KMS-11 (cell line): ENCODE data around the gene OR51B5.

Experiments used
- H2AFZ ChIP-seq: fragments of 200-600 bp; sonication (generic); 2 replicates; pipeline ENCODE4 v1.6.1; 2016; ENCODE audit warnings: antibody characterized with exemption, mixed run types, low read depth
- H3K27ac ChIP-seq: fragments of 200-600 bp; sonication (generic); 2 replicates; pipeline ENCODE4 v1.6.1; 2016; ENCODE audit warnings: mild to moderate bottlenecking, mixed run types
- H3K27me3 ChIP-seq: fragments of 200-600 bp; sonication (generic); 2 replicates; pipeline ENCODE4 v1.6.1; 2017; ENCODE audit warnings: mild to moderate bottlenecking, low read depth, mixed run types, moderate library complexity; ENCODE audit not compliant: insufficient read depth
- H3K36me3 ChIP-seq: fragments of 200-600 bp; sonication (generic); 2 replicates; pipeline ENCODE4 v1.6.1; 2017; ENCODE audit warnings: mild to moderate bottlenecking, mixed run types; ENCODE audit not compliant: insufficient read depth
- H3K4me1 ChIP-seq: fragments of 200-600 bp; sonication (generic); 2 replicates; pipeline ENCODE4 v1.6.1; 2016; ENCODE audit warnings: mild to moderate bottlenecking, low read depth, mixed run types; ENCODE audit not compliant: poor library complexity, severe bottlenecking
- H3K4me2 ChIP-seq: fragments of 200-600 bp; sonication (generic); 2 replicates; pipeline ENCODE4 v1.7.0; 2016; ENCODE audit warnings: mild to moderate bottlenecking, mixed run types
- H3K4me3 ChIP-seq: fragments of 200-600 bp; sonication (generic); IDR thresholded peaks from 2 replicates; pipeline ENCODE4 v1.6.1; 2017; ENCODE audit warnings: low read depth, low read length, mixed read lengths; ENCODE audit not compliant: insufficient read depth
- H3K79me2 ChIP-seq: fragments of 200-600 bp; sonication (generic); 2 replicates; pipeline ENCODE4 v1.6.1; 2016; ENCODE audit warnings: low read depth, mixed run types; ENCODE audit not compliant: insufficient read depth
- H3K9ac ChIP-seq: fragments of 200-600 bp; sonication (generic); 2 replicates; pipeline ENCODE4 v1.6.1; 2016; ENCODE audit warnings: mild to moderate bottlenecking, mixed run types
- H4K20me1 ChIP-seq: fragments of 200-600 bp; sonication (generic); 2 replicates; pipeline ENCODE4 v1.6.1; 2016; ENCODE audit warnings: mild to moderate bottlenecking, mixed run types; ENCODE audit not compliant: insufficient read depth
- CTCF ChIP-seq: fragments of 200-600 bp; sonication (generic); conservative IDR thresholded peaks from 2 replicates; pipeline ENCODE4 v1.6.1; 2017; ENCODE audit warnings: low read depth, mild to moderate bottlenecking, antibody characterized with exemption, low read length, moderate library complexity, mixed read lengths

Gene OR51B5

GRCh38 chr11:5351208-5351607 lies 7.9 kb upstream of the OR51B5 start, which contains the start of gene OR51B6:
TSS of gene OR51B6 (plus strand) at chr11:5351508. CDS start at chr11:5351508, 0 bp downstream.
- Histone ChIP-seq H4K20me1 (no peaks in the 10 kb centered on the region), H3K27ac (no peak within 1 kb of the TSS), H3K36me3 (no peaks in the 10 kb centered on the region), H3K9ac (no peak within 1 kb of the TSS), H3K79me2 (no peaks in the 10 kb centered on the region), H3K4me2 (no peak within 1 kb of the TSS), H3K27me3 (no peaks in the 10 kb centered on the region), H2AFZ (no peak within 1 kb of the TSS), H3K4me3 (no peak within 1 kb of the TSS), H3K4me1 (no peaks in the 10 kb centered on the region)
- no peak for TF ChIP-seq CTCF

- Histone ChIP-seq H3K27ac (no peak overlapping the region), H3K4me3 (no peak overlapping the region), H3K4me1 (no peaks in the 10 kb centered on the region), H3K79me2 (no peaks in the 10 kb centered on the region), H2AFZ (no peak overlapping the region), H4K20me1 (no peaks in the 10 kb centered on the region), H3K27me3 (no peaks in the 10 kb centered on the region), H3K4me2 (no peak overlapping the region), H3K9ac (no peak overlapping the region), H3K36me3 (no peaks in the 10 kb centered on the region)
- no peak for TF ChIP-seq CTCF
Observed at GRCh38 chr11:5349550-5349949, 6.2 kb upstream of the OR51B5 start.

GRCh38 chr11:5348551-5349194 lies 5.3 kb upstream of the OR51B5 start:
- Histone ChIP-seq H3K36me3 (no peaks in the 10 kb centered on the region), H3K4me2 (no peak overlapping the region), H3K9ac (no peak overlapping the region), H3K4me3 (no peak overlapping the region), H3K27me3 (no peaks in the 10 kb centered on the region), H4K20me1 (no peaks in the 10 kb centered on the region), H2AFZ (no peak overlapping the region), H3K79me2 (no peaks in the 10 kb centered on the region), H3K27ac (no peak overlapping the region), H3K4me1 (peaks cover 3% of the 10 kb centered on the region)
- TF ChIP-seq CTCF = no peak

GRCh38 chr11:5345831-5346230 lies 2.5 kb upstream of the OR51B5 start:
- no peak overlapping the region for H3K9ac ChIP-seq
- no peak for TF ChIP-seq CTCF
- peaks cover 6% of the 10 kb centered on the region for H3K4me1 ChIP-seq
- no peak overlapping the region for H3K4me2 ChIP-seq
- no peak overlapping the region for H3K27ac ChIP-seq
- H3K36me3 ChIP-seq = no peaks in the 10 kb centered on the region
- H3K4me3 ChIP-seq = no peak overlapping the region
- H2AFZ ChIP-seq = no peak overlapping the region
- no peaks in the 10 kb centered on the region for H3K79me2 ChIP-seq
- H4K20me1 ChIP-seq = no peaks in the 10 kb centered on the region
- no peaks in the 10 kb centered on the region for H3K27me3 ChIP-seq
